SU-DHL-6 (cell line): ENCODE measurements around the gene GFRA4.
"Not testable (repeated sequence)": the region's sequence is repeated elsewhere in the genome, so short reads cannot be mapped to it uniquely, and the experiment has no call there.

Source experiments
- H2AFZ ChIP-seq: fragments of 200-600 bp; sonication (generic); 2 replicates; pipeline ENCODE4 v1.6.1; 2014; ENCODE audit warnings: low read depth, mild to moderate bottlenecking, moderate library complexity, mixed read lengths, antibody characterized with exemption, low read length; ENCODE audit not compliant: severe bottlenecking
- H3F3A ChIP-seq: fragments of 200-600 bp; shearing (Covaris generic); 2 replicates; pipeline ENCODE4 v1.6.0; 2016; ENCODE audit warnings: antibody characterized with exemption, mild to moderate bottlenecking; ENCODE audit not compliant: insufficient read depth
- H3K27ac ChIP-seq: fragments of 200-600 bp; sonication (generic); 2 replicates; pipeline ENCODE4 v1.5.1; 2016; ENCODE audit warnings: low read depth, mild to moderate bottlenecking, low read length, moderate library complexity, mixed read lengths
- H3K27me3 ChIP-seq: fragments of 200-600 bp; sonication (generic), shearing (Covaris generic); 2 replicates; pipeline ENCODE4 v1.6.0; 2014; ENCODE audit warnings: mild to moderate bottlenecking, low read length
- H3K36me3 ChIP-seq: fragments of 200-600 bp; sonication (generic); 2 replicates; pipeline ENCODE4 v1.6.1; 2014; ENCODE audit warnings: mild to moderate bottlenecking, low read length, mixed read lengths
- H3K4me2 ChIP-seq: fragments of 300-600, 200-600 bp; shearing (Covaris generic), sonication (generic); 2 replicates; pipeline ENCODE4 v1.6.0; 2014; ENCODE audit warnings: low read length, low read depth, mild to moderate bottlenecking; ENCODE audit not compliant: poor library complexity, severe bottlenecking
- H3K4me3 ChIP-seq: fragments of 200-600 bp; sonication (generic); 2 replicates; pipeline ENCODE4 v1.5.1; 2014; ENCODE audit warnings: antibody characterized with exemption, low read length, mild to moderate bottlenecking, mixed read lengths; ENCODE audit not compliant: insufficient read depth, poor library complexity, severe bottlenecking
- H3K79me2 ChIP-seq: fragments of 200-600 bp; sonication (generic); 2 replicates; pipeline ENCODE4 v1.6.1; 2014; ENCODE audit warnings: mild to moderate bottlenecking, low read length, moderate library complexity; ENCODE audit not compliant: insufficient read depth
- H3K9ac ChIP-seq: fragments of 200-600 bp; sonication (generic); 2 replicates; pipeline ENCODE4 v1.7.0; 2014; ENCODE audit warnings: mild to moderate bottlenecking, low read length
- H3K9me2 ChIP-seq: fragments of 200-600 bp; sonication (generic); replicated peaks from 2 replicates; pipeline ENCODE4 v1.6.1; 2014; ENCODE audit warnings: low read length; ENCODE audit not compliant: insufficient read depth
- H3K9me3 ChIP-seq: fragments of 200-600 bp; sonication (generic); 2 replicates; pipeline ENCODE4 v1.6.1; 2014; ENCODE audit warnings: low read length, mixed read lengths; ENCODE audit not compliant: insufficient read depth
- H4K20me1 ChIP-seq: fragments of 200-600 bp; sonication (generic); 2 replicates; pipeline ENCODE4 v1.6.1; 2014; ENCODE audit warnings: low read depth, mild to moderate bottlenecking, antibody characterized with exemption, low read length, moderate library complexity, mixed read lengths
- CTCF ChIP-seq: fragments of 200-600 bp; sonication (generic); IDR thresholded peaks from one replicate; pipeline ENCODE4 v1.5.1; 2017; ENCODE audit warnings: antibody characterized with exemption, mild to moderate bottlenecking, low read length, moderate library complexity; ENCODE audit not compliant: insufficient read depth, poor library complexity, severe bottlenecking
- EZH2phosphoT487 ChIP-seq: fragments of 200-600 bp; sonication (generic), shearing (Covaris generic); conservative IDR thresholded peaks from 2 replicates; pipeline ENCODE4 v1.6.1; 2018; ENCODE audit warnings: mild to moderate bottlenecking, antibody characterized with exemption, low read length, moderate library complexity, mixed read lengths

GFRA4 gene

GRCh38 chr20:3621111-3621510 is 42.1 kb downstream of the GFRA4 start:
- no peak overlapping the region for H3K4me3 ChIP-seq
- no peaks in the 10 kb centered on the region for H3F3A ChIP-seq
- H2AFZ ChIP-seq, result no peak overlapping the region

GRCh38 chr20:3616250-3616649 is 46.9 kb downstream of the GFRA4 start:
- Histone ChIP-seq H3K79me2 (no peaks in the 10 kb centered on the region), H3K27ac (no peak overlapping the region), H3K9me2 (no peaks in the 10 kb centered on the region), H4K20me1 (no peaks in the 10 kb centered on the region), H3K4me3 (no peak overlapping the region), H3K4me2 (no peak overlapping the region), H2AFZ (no peak overlapping the region), H3K9ac (no peak overlapping the region), H3K27me3 (no peaks in the 10 kb centered on the region), H3K9me3 (no peaks in the 10 kb centered on the region), H3F3A (no peaks in the 10 kb centered on the region), H3K36me3 (no peaks in the 10 kb centered on the region)
- no peak for TF ChIP-seq CTCF
- TF ChIP-seq EZH2phosphoT487, result no peak

More at GRCh38 chr20:3621111-3621510, 42.1 kb downstream of the GFRA4 start:
- no peak overlapping the region for H3K27ac ChIP-seq
- H3K9me2 ChIP-seq, result no peaks in the 10 kb centered on the region
- H3K9ac ChIP-seq, result no peak overlapping the region
- TF ChIP-seq EZH2phosphoT487, result no peak
- peak; percentile 17 for TF ChIP-seq CTCF
- no peaks in the 10 kb centered on the region for H3K9me3 ChIP-seq
- peak overlapping the region; percentile 52 for H3K4me2 ChIP-seq
- no peaks in the 10 kb centered on the region for H3K27me3 ChIP-seq
- no peaks in the 10 kb centered on the region for H3K79me2 ChIP-seq
- no peaks in the 10 kb centered on the region for H3K36me3 ChIP-seq
- H4K20me1 ChIP-seq, result no peaks in the 10 kb centered on the region

GRCh38 chr20:3615171-3615840 is 47.9 kb downstream of the GFRA4 start:
- not testable (repeated sequence) for H3K27me3 ChIP-seq, H3K9me3 ChIP-seq, H3F3A ChIP-seq, H3K4me2 ChIP-seq, H3K36me3 ChIP-seq, H2AFZ ChIP-seq, H3K79me2 ChIP-seq, H3K4me3 ChIP-seq, H3K9ac ChIP-seq, H3K27ac ChIP-seq, H3K9me2 ChIP-seq, H4K20me1 ChIP-seq

- no peaks in the 10 kb centered on the region for H3F3A ChIP-seq
- no peak overlapping the region for H3K27ac ChIP-seq
- no peaks in the 10 kb centered on the region for H4K20me1 ChIP-seq
- no peaks in the 10 kb centered on the region for H3K79me2 ChIP-seq
- H3K9ac ChIP-seq, result no peak overlapping the region
- H3K9me2 ChIP-seq, result no peaks in the 10 kb centered on the region
- TF ChIP-seq CTCF, result no peak
- no peak for TF ChIP-seq EZH2phosphoT487
- H3K9me3 ChIP-seq, result no peaks in the 10 kb centered on the region
- H3K4me2 ChIP-seq, result no peak overlapping the region
- no peak overlapping the region for H3K4me3 ChIP-seq
- no peak overlapping the region for H2AFZ ChIP-seq
- no peaks in the 10 kb centered on the region for H3K27me3 ChIP-seq
- no peaks in the 10 kb centered on the region for H3K36me3 ChIP-seq
Observed at GRCh38 chr20:3614466-3614865, 48.7 kb downstream of the GFRA4 start.
